GM21576 (cell line): Measurements from ENCODE around the gene ADAMTS12.

ENCODE experiments used
- ATAC-seq: cut with Tn5 transposase; IDR thresholded peaks from one replicate; pipeline ENCODE4 v1.9.1; 2021; ENCODE audit warnings: mild to moderate bottlenecking, moderate library complexity; ENCODE audit not compliant: unreplicated experiment

Gene ADAMTS12

DNA sequence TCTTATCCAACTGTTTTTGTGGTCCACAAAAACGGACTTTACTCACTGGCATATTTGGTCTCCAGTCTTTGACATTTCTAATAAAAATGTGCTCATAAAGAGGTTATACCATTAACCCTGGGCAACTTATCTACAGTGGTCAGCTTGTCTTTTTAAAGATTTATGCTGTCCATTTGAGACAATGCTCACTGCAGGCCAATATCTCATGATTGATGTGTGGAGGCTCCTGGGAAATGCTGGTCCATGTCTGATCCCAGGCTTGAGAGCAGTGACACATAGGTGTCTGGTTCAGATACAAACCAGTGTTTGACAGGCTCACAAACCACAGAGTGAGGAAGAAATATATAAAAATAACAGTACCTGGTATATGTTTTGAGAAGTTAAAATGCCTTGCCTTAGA lies 270.3 kb downstream of the ADAMTS12 start:
- ATAC-seq, result no peak

DNA sequence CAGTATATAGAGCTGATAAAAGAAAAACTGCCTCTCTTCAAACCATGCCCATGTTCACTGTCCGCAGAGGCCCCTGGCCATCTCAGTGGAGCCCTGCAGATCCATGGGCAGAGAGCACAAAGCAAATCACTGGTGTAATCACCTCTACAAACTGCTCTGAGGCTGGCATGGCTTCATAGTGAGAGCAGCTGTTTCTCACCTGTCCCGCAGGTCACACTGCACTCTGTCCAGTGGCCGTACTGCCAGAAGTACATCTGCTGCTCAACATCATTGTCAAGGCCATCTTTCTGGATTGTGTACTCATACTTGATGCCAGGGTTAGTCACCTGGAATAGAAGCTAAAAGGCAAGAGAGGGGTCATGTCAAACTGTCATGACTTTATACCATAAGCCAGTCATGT lies 277.8 kb downstream of the ADAMTS12 start:
- ATAC-seq, result no peak

DNA sequence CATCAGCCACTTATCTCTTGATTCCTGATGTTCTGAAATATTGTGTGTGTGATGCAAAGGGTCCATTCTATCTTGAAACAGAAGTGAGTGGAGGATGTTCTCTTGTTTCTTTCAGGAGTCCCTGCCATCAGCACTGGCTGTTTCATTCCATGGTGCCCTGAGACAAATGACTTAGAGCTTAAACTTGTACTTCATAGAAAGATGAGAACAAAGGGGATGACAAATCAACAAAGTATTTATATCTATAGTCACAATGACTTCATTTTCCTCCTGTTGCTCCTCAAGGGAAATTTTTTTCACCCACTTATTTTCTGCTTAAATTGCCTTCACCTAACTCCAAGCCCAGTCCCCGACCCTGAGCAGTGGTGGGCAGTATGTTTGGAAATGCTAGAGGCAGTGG lies 279.4 kb downstream of the ADAMTS12 start:
- no peak for ATAC-seq

DNA sequence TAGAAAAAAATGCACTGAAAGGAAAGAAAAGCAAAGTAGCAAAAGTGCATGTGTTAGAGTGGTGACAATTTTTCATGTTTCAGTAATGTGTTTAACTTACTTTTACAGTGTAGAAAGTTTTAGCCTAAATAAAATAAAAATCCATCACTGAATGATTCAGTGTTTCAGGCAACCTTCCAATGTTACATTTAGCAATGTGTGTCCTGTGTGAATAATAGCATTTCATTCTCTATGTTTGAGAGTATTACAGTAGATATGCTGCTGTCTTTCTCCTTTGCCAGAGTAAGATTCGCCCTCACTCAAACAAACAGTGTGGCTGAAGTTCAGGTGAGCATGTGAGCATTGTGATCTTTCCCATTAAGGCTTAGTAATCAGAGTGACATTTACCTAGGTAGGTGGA lies 279.9 kb downstream of the ADAMTS12 start:
- no peak for ATAC-seq

DNA sequence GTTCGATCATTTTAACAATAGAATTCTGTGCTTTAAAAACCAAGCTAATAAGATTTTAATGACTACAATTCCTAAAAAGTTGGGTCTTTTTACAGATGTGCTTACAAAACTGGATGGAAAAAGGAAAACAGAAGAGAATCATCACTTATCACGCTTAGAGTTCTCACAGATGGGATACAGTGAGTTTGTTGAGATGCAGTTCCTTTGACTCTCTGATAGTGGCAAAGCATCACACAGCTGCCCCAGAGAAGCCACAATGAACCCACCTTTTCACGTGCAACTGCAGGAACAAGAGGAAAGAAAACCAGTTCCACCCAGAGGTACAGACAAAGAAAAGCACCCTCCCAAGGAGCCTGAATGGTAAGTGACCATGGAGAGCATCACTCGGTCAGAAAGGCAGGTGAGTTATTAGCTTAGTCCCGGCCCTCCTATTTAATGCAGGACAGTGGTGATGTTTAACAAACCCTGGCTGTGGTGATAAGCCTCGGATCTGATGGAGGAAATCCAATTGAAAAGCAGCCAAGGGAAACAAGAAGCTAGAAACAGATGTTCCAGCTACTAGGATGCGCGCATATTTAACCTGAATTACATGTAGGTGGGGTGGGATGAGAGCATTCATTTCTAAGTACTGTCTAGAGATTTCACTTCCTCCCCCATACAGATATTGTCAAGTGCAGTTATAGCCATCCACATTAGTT lies 283.3 kb downstream of the ADAMTS12 start:
- no peak for ATAC-seq

DNA sequence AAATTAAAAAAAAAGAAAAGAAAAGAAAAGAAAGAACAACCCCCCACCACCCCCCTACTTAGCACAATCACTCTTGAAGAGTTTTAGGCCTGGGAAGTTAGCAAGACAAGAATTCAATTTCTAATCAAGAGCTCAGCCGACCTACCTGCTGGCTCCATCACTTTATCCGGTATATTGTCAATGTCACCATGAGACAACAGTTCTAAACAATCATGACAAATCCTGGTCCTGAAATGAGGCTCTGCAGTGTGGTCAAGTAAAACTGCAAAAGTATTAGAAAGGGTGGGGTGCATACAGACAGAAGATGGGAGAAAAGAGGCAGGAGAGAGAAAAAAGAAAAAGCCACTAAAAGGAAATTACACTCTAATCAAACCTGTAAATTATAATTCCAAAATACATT lies 287.3 kb downstream of the ADAMTS12 start:
- ATAC-seq, result no peak

DNA sequence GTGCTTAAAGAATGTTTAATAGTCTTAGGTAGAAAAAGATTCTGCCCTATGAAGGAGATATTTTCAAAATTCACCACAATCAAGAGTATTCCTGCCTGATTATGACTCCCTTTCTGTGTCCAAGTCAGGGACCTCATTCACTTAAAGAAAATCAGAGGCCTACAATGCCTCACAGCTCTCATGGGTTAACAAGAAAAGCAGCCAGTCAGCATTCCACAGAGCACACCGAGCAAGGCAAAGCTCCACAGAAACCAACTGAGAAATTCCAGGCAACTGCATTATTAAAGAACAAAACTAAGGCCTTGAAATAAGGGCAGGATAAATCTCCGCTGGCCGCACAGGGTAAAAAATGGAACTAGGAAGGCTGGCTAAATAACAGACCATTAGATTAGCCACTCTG lies 289.9 kb downstream of the ADAMTS12 start:
- ATAC-seq, result no peak

DNA sequence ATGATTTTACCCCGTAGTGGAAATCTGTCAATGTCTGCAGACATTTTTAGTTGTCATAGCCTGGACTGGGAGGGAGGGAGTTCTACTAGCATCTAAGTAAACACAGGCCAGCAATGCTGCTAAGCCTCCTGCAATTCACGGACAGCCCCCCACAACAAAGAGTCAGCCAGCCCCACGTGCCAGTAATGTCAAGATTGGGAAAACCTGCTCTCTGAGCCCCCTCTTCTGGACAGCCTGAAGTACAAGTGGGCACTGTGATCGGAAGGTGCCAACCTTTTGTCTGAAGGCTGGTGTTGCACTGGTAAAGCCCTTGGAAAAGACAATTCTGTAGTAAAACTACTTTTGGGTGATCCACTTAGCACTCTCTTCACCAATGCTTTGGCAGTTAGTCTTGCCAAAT lies 296.5 kb downstream of the ADAMTS12 start:
- ATAC-seq, result no peak

DNA sequence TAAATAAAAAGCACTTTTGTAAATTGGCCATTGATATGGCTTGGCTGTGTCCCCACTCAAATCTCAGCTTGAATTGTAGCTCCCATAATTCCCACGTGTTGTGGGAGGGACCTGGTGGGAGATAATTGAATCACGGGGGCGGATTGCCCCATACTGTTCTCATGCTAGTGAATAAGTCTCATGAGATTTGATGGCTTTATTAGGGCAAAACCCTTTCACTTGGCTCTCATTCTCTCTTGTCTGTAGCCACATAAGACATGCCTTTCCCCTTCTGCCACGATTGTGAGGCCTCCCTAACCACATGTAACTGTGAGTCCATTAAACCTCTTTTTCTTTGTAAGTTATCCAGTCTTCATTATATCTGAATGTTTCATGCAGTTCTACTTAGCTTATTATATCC lies 297.8 kb downstream of the ADAMTS12 start:
- no peak for ATAC-seq

DNA sequence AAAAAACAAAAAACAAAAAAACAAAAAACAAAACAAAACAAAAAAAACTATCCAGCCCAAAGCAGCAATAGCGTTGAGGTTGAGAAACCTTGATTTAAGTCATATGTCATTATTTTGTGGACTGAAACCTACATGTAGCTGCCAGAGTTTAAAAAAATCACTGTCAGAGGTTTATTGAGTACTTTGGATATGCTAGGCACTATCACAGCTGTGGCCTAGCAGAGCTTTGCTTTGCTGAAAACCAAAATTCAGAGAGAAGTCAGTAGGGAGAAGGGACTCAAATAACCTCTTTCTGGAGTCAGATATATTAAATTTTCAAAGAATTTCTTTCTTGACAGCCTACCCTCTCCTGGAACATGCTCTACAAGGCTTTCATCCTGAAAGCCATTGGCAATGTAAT lies 299.5 kb downstream of the ADAMTS12 start:
- ATAC-seq, result no peak

DNA sequence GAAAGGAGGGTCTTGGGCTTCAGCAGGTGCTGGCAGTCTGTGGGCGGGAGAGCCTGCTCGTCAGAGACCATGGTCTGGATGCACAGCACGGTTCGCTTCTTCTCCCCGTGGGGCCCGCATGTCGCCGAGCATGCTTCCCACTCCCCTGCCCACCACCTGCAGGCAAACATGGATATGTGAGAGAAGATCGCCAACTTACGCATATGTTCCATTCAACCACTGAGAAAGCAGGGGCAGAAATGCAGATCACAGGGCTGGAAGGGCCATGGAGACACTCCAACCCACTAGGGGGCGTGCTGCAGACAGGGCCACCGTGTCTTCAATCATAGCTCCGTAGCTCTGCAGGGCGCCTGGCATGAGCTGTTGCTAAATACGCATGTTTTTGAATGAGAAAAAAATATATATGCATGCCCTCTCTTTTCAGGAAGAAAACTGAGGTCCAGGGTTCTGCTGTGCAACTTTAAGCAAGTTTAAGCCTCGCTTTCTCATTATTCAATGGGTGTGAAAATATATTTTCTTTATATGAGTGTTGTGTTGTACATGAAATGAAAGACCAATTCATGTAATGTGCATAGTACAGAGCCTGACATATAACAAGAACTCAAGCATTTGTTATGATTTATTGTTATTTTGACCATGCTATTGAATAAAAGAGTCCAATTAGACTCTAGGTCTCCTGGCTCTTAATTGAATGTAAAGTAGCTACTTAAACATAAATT lies 303.0 kb downstream of the ADAMTS12 start:
- no peak for ATAC-seq

DNA sequence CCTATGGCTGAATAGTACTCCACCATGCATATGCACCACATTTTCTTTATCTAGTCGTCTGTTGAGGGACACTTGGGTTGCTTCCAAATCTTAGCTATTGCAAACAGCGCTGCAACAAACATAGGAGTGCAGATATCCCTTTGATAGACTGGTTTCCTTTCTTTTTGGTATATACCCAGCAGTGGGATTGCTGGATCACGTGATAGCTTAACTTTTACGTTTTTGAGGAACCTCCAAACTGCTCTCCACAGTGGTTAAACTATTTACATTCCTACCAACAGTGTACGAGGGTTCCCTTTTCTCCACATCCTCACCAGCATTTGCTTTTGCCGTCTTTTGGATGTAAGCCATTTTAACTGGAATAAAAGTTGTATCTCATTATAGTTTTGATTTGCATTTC lies 308.5 kb downstream of the ADAMTS12 start:
- ATAC-seq, result no peak

DNA sequence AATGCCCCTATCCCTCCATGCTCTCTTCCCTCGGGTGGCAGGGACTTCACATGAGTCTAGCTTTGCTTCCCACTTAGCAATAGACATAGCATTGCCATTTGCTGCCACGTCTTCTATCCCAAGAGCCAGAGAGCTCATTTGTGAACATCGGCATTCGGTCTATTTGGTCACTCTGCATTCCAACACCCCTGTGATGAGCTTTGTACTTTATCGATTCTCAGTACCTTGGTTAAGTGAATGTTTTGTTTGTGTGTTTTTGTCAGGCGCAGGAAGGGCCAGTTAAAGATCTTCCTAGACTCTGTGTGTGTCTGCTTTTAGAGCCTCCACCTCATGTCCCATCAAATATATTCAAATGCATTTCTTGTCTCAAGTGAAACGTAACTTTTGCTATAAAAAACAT lies 309.4 kb downstream of the ADAMTS12 start:
- ATAC-seq, result no peak

DNA sequence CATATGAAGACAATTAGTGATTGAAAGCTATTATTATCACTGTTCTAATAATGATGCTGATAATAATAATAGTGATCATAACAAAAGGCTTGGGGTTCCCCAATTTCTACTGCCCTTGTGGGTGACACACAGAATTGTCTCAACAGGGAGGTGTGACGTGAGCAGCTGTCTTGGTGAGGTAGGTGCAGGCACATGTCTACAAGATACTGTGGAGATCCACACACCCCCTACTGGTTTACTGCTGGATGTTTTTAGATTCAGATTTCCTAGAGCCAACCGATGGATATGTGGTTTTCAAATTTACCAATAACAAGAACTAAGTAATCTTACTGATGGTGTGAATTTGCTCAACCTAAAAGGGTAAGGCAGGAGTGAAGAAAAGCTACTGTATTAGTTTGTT lies 312.0 kb downstream of the ADAMTS12 start:
- ATAC-seq, result no peak

DNA sequence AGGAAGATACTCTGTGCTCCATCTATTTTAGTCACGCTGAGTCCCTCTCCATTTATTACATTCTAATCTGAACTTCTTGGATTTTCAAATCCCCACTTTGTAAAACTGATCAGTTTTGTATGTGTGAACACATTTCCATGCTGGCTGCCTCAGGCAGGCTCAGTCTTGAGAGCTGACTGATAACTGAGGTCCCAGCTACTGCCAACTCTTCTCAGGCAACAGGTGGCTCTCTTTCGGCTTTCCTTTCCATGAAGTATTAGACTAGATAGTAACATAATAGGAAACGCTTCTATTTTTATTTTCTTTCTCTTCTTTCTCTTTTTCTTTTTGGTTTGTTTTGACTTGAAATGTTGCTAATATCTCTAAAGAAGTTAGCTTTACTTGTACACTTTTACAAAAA lies 312.6 kb downstream of the ADAMTS12 start:
- ATAC-seq, result no peak

DNA sequence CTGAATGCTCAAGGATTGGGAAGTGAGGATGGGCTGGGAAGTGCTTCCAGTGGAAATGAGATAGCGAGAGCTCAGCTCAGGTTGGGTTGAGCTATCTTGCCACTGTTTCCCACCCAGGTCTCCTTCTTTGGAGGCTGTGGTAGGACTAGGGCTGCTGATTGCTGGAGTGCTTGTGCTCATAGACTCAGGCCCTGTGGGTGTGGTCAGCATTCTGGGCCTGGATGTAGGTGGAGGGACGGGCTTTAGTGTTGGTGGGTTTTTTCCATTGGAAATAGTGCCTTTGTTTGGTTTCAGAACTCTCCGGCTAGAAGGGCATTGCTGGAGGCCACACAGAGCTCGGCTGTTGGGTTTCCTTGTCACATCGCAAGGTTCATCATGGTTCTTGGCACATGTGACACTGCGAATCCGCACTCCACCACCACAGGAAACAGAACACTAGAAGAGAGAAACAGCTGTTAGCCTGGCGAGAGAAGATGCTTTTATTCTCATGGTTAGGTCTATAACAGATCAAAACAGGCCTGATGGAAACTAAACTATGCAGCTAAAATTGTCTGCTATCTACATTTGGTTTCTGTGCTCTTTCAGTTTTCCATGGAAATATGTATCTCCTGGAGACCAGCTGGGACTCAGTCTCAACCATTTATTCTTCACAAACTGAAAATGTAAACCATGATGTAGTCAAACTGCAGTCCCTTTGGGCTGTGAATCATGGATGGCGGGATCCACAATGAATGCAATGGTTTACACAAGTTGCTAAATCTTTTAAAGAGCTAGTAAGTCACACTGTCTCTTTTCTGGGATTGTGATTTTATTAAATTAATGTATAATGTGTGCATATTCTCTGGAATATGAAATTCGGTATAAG lies 314.8 kb downstream of the ADAMTS12 start:
- no peak for ATAC-seq

DNA sequence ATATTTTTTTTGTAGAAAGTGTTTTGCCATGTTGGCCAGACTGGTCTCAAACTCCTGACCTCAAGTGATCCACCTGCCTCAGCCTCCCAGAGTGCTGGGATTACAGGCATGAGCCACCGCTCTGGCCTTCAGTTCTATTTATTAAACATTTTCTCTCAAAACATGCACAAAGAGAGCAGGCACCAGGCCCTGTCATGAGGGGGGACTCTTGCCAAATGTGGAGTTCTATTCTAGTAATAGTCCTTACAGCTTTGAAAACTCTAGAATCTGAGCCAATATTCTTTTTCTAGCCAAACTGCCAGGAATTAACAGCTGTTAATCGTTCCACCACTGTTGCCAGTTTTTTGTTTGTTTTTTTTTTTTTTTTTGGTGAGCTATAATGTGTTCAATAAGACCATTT lies 326.5 kb downstream of the ADAMTS12 start:
- no peak for ATAC-seq

DNA sequence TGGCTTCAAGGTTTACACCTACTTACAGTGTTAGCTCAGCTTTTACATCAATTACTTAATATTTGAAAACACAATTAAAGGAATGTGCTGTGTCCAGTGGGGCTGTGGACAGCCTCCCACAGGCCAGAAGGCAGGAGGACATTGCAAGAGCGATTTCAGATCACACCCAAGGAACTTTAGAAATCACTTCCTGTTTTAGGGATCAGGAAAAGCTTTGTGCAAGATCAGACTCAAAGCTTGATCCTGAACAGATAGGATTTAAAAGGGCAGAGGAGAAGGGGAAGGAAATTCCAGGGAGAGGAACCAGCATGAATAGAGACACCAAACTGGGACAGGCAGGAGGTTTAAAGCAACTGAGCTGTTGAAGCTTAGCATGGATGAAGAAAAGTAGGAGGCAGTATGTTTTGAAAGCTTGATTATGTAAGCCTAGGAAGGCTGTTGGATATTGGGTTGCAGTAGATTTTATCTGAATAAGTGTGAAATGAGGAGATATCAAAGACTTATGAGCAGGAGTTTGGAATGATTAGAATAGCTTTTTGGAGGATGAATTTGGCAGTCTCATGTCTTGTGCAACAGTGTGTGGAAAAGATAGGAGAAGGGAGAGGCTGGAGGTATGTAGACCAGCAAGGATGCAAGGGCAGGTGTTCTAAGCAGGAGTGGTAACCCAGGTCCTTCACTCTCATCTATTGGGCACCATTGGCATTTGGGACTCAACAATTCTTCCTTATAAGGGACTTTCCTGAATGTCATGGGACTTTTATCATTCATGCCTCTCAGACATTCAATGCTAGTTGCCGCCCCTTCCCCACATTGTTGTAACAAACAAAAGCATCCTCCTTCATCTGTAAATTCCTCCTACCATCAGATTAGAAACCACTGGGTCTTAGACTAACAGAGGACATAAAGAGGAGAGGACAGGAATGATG lies 327.5 kb downstream of the ADAMTS12 start:
- no peak for ATAC-seq

DNA sequence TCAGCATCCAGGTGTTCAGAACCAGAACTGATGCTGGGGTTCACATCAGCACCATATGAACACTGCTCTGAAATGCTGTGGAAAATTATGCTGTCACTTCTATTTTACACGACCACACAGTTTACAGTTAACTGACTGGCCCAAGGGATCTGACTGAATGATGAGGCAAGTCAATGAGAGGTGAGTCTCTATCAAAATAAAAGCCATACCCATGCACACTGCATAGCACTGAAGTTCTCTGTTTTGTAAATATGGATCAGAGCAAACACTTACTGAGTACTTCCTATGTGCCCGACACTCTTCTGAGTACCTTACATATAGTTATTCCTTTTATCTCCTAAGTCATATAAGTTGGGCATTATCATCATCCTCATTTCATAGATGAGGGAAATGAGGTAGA lies 328.3 kb downstream of the ADAMTS12 start:
- ATAC-seq, result no peak

DNA sequence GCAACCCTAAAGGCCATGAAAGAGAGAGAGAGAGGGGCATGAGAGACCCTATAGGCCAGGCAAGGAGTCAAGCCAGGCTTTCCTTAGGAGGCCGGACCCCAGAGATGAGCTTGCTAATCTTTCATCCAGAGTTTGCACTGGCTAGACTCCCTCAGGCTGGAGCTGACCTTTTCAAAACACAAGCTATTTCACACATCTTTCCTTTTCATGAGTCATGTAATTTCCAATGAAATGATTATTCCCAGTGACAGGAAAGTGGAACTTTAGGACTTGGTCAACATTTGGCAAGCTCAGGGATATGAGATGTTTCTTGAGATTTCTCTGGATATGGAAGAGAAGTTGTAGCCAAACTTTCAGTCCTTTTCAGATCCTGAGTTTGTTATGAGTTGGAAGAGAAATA lies 333.3 kb downstream of the ADAMTS12 start:
- ATAC-seq, result no peak

DNA sequence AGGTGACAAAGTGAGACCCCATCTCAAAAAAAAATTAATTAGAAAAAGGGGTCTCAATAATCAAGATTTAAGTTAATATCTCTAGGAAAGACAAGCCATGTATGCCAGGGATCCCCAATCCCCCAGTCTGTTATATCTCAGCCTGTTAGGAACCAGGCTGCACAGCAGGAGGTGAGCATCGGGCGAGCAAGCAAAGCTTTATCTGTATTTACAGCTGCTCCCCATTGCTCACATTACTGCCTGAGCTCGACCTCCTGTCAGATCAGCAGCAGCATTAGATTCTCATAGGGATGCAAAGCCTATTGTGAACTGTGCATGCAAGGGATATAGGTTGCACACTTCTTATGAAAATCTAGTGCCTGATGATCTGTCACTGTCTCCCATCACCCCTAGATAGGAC lies 334.2 kb downstream of the ADAMTS12 start:
- no peak for ATAC-seq
